Tibial artery (tissue), 4 donors: ENCODE data around the gene FAM174C.

ENCODE experiments used
- DNase-seq, 2 donors: peaks; one replicate each; pipeline ENCODE4 v3.0.0-alpha.2; 2019
- H3K27ac ChIP-seq, 2 donors: fragments of 200-600 bp; sonication (generic) in 1 of 2; 1 replicate in 1 of 2; 2 replicates in 1 of 2; pipeline ENCODE4 v1.5.1; 2018 to 2019; ENCODE audit warnings: mild to moderate bottlenecking in 1 of 2
- H3K27me3 ChIP-seq, 2 donors: fragments of 200-600 bp; sonication (generic) in 1 of 2; one replicate each; pipeline versions ENCODE4 v1.5.1 to v1.6.0; 2016 to 2019
- H3K36me3 ChIP-seq, 3 donors: fragments of 200-600 bp; sonication (generic) in 2 of 3; one replicate each; pipeline ENCODE4 v1.5.1; 2016 to 2019; ENCODE audit warnings: mild to moderate bottlenecking in 2 of 3
- H3K4me1 ChIP-seq, 4 donors: fragments of 200-600 bp; sonication (generic) in 2 of 4; 1 replicate in 3 of 4; 2 replicates in 1 of 4; pipeline ENCODE4 v1.5.1; 2016 to 2019
- H3K4me3 ChIP-seq, 2 donors: fragments of 200-600 bp; sonication (generic) in 1 of 2; 1 replicate in 1 of 2; 2 replicates in 1 of 2; pipeline ENCODE4 v1.5.1; 2018 to 2019; ENCODE audit warnings: mild to moderate bottlenecking in 2 of 2
- H3K9me3 ChIP-seq, 3 donors: fragments of 200-600 bp; sonication (generic) in 1 of 3; one replicate each; pipeline ENCODE4 v1.5.1; 2016 to 2019
- CTCF ChIP-seq, 2 experiments: fragments of 200-600 bp in 1 of 2; fragments of 450-650 bp in 1 of 2; IDR thresholded peaks; one replicate each; pipeline ENCODE4 v1.5.1; 2017 to 2019; ENCODE audit warnings: antibody characterized with exemption in 2 of 2, mild to moderate bottlenecking in 1 of 2, moderate library complexity in 1 of 2
- intact Hi-C: fragments of 100-400 bp; cut with DNase I; formaldehyde crosslinking; loops from one replicate; pipeline ENCODE4 v1.15.0; 2023; ENCODE audit warnings: low total_unique reads

Gene FAM174C

GRCh38 chr19:1239796-1240737, 35.3 kb upstream of the FAM174C start:
- H3K9me3 ChIP-seq, result no peaks in the 10 kb centered on the region
- peaks cover 0 to 4% (median 0%) of the 10 kb centered on the region in 3 donors for H3K36me3 ChIP-seq
- H3K27me3 ChIP-seq, result peaks cover 0 to 11% of the 10 kb centered on the region in 2 donors
- peak; percentile 81 to 93 for DNase-seq
- intact Hi-C loops, result loop anchor here (1.0 to 5.0 kb wide), 3 partner anchors 127 to 252 kb away; partner anchors contain the start of genes GPX4, PCSK4 and REEP6
- H3K27ac ChIP-seq, result peak overlapping the region; percentile 98 to 99
- H3K4me1 ChIP-seq, result peaks cover 12 to 76% (median 67%) of the 10 kb centered on the region in 4 donors
- peak overlapping the region; percentile 27 to 45 for H3K4me3 ChIP-seq
- peak; percentile 85 to 97 for TF ChIP-seq CTCF (IDR thresholded peaks at IDR 0.05)

- TF ChIP-seq CTCF (IDR thresholded peaks at IDR 0.05), result no peak
- intact Hi-C loops, result loop anchor here (1.0 to 2.0 kb wide), 2 partner anchors 128 to 138 kb away; partner anchors contain the start of gene GPX4
- peak overlapping the region; percentile 98 to 99 for H3K27ac ChIP-seq
- H3K27me3 ChIP-seq, result peaks cover 0 to 11% of the 10 kb centered on the region in 2 donors
- peak overlapping the region; percentile 76 to 84 for H3K4me3 ChIP-seq
- DNase-seq, result no peak
- H3K4me1 ChIP-seq, result peaks cover 15 to 85% (median 76%) of the 10 kb centered on the region in 4 donors
- no peaks in the 10 kb centered on the region for H3K9me3 ChIP-seq
- peaks cover 0 to 4% (median 0%) of the 10 kb centered on the region in 3 donors for H3K36me3 ChIP-seq
Measured at GRCh38 chr19:1240925-1241324, 34.4 kb upstream of the FAM174C start.

GRCh38 chr19:1241417-1242095, 33.8 kb upstream of the FAM174C start, which contains the start of gene ATP5F1D:
Gene ATP5F1D, plus strand, starts transcription at chr19:1241751. Its CDS starts 100 bp downstream, at chr19:1241851.
- peak; percentile 90 to 97 for DNase-seq
- Histone ChIP-seq H3K4me1 (peaks cover 15 to 86% (median 79%) of the 10 kb centered on the region in 4 donors), H3K27ac (peak within 1 kb of the TSS; percentile 98 to 99), H3K27me3 (peaks cover 0 to 7% of the 10 kb centered on the region in 2 donors), H3K9me3 (no peaks in the 10 kb centered on the region), H3K4me3 (peak within 1 kb of the TSS; percentile 76 to 84), H3K36me3 (peaks cover 0 to 4% (median 0%) of the 10 kb centered on the region in 3 donors)
- intact Hi-C loops, result loop anchor here (2.0 kb wide), 1 partner anchor 139 kb away; the partner anchor contains the start of gene GPX4
- peak in 1 of 2 experiments; percentile 6 for TF ChIP-seq CTCF (IDR thresholded peaks at IDR 0.05)

GRCh38 chr19:1243768-1244692, 31.3 kb upstream of the FAM174C start:
- Histone ChIP-seq H3K9me3 (no peaks in the 10 kb centered on the region), H3K4me3 (peak overlapping the region; percentile 32 to 34), H3K27me3 (no peaks in the 10 kb centered on the region), H3K27ac (peak overlapping the region; percentile 98 to 99), H3K4me1 (peaks cover 15 to 79% (median 74%) of the 10 kb centered on the region in 4 donors), H3K36me3 (peaks cover 0 to 4% (median 0%) of the 10 kb centered on the region in 3 donors)
- intact Hi-C loops, result loop anchor here (1.0 kb wide), 1 partner anchor 23 kb away; no protein-coding TSS in a partner anchor
- peak; percentile 86 to 94 for DNase-seq
- TF ChIP-seq CTCF (IDR thresholded peaks at IDR 0.05), result peak; percentile 95 to 99
